ENCODE measurements around the gene SINHCAF.
"Not testable (repeated sequence)": the region's sequence is repeated elsewhere in the genome, so short reads cannot be mapped to it uniquely, and the experiment has no call there.

The SINHCAF gene, protein sequence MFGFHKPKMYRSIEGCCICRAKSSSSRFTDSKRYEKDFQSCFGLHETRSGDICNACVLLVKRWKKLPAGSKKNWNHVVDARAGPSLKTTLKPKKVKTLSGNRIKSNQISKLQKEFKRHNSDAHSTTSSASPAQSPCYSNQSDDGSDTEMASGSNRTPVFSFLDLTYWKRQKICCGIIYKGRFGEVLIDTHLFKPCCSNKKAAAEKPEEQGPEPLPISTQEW

DNA sequence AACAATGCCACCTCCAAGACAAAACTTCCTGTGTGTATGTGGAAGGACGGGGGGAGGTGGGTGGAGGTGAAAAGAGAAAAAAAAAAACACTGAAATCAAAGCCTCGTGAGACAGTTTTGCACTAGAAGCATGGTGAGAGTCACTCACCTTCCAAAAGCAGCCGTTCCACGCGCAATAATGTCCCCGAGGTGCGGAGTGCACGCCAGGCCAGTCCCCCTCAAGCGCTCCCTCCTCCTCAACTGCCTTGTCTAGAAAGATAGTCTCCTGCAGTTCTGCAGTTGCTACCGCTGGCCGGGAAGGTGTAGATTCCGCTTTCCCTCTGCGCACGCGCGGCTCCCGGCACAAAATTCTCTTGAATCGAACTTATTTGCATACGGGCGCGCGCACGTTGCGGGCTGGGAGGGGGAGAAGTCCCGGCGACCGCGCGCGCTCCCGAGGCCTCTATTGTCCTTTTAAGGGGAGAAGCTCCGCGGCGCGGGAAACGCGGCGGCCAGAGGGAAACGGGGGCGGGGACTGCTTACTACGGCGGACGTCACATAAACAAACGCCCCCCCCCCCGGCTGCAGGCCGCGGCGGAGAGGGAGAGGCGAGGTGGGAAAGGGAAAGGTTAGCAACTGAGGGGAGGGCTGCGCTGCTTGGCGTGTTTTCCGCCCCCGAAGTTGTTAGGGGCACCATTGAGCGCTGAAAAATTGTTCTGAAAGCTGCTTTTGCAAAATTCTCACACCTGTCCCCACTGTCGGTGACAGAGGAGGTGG is at the start of gene SINHCAF:
Gene SINHCAF (minus strand): TSS at position 274 of the 755 bp plus-strand sequence. CDS start 27,946 bp downstream, outside the sequence.
- peak; percentile 94 for DNase-seq (ENCODE audit: low read depth, low spot score)

DNA sequence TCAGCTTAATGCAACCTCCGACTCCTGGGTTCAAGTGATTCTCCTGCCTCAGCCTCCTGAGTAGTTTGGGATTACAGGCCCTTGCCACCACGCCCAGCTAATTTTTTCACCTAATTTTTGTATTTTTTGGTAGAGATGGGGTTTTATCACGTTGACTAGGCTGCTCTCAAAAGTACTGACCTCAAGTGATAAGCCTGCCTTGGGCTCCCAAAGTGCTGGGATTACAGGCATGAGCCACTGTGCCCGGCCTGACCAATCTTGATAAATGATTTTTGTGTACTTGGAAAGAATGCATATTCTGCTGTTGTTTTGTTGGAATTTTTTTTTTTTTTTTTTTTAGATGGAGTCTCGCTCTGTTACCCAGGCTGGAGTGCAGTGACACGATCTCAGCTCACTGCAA is 49.5 kb upstream of the SINHCAF start:
- not testable (repeated sequence) for DNase-seq (ENCODE audit: low read depth, low spot score)

DNA sequence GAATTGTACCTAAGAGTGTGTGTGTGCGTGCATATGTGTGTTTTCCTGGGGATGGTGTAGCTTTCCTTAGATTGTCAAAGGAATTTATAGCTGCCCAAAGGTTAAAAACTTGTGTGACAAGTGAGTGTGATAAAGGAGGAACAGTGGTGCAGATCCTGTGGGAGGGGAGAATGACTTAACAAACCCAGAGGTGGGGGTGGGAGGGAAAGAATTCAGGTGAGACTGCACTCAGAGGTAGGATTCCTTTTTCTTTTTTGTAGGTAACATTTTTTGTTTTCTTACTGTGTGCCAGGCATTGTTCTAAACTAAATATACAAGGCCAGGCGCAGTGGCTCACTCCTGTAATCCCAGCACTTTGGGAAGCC is 45.3 kb upstream of the SINHCAF start:
- DNase-seq (ENCODE audit: low read depth, low spot score), result no peak

DNA sequence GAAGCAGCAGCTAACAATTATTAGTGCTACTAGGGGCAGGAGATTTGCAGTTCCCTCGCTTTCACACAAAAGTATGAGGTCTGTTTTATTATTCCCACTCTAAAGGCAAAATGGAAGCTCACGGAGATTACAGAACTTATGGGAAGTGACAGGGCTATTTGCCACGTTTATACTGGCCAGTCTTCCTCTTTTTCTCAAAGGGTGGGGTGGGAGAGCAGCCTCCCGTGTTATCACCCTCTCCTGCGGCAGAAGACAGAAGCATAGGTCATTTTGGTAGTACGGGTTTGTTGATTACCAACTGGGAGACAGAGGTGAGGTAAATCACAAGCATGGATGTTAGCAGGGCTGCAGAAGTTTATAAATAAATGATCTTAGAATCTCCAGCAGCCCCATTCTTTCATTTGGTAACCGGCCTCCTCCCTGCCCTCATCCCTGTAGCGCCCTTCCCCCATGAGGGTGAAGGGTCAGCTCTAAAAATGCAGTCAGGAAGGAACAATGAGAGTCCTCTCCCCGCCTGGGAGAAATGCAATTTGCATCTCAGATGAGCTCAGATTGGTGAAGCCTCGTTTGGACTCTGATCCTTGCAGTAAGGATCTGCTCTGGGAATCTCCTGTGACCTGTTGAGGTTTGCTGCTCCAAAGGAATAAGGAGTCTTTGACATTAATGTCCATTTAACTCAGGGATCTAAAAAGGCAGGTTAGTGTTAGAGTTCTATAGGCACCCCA is 44.7 kb upstream of the SINHCAF start:
- DNase-seq (ENCODE audit: low read depth, low spot score), result peak; percentile 94

DNA sequence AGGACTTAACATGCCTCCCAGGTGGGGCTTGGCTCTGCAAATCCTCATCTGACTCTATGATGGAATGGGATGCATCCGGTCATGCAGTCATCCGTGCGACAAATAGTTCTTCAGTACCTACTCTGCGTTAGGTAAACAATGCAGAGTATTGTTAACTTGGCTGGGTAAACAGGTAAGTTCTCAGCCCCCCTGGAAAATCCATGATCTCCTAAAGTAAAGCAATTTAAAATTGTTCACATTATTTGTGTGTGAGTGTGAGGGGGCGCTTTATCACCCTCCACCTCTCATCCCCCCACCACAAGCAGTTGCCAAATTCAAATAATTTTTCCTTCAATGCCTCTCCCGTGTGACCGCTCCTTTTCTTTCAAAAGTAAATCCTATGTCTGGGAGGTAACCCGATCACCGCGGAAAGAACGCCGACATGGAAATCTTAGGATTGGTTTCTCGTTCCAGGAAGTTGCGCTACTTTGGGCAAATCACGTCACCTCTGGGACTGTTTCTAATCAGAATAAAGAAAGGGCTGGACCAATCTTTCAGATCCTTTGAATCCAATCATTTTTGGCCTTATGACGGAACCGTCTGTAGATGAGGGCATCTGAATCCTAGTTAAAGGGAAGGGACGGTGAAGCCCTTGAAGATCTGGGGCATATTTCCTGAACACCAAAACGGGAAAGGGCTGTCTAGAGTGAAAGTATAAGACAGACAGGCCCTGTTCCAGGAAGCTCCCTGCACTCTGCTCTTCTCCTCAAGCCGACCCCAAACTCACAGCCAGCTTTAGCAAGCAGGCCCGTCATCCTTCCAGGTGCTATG is 44.0 kb upstream of the SINHCAF start:
- DNase-seq (ENCODE audit: low read depth, low spot score), result no peak

DNA sequence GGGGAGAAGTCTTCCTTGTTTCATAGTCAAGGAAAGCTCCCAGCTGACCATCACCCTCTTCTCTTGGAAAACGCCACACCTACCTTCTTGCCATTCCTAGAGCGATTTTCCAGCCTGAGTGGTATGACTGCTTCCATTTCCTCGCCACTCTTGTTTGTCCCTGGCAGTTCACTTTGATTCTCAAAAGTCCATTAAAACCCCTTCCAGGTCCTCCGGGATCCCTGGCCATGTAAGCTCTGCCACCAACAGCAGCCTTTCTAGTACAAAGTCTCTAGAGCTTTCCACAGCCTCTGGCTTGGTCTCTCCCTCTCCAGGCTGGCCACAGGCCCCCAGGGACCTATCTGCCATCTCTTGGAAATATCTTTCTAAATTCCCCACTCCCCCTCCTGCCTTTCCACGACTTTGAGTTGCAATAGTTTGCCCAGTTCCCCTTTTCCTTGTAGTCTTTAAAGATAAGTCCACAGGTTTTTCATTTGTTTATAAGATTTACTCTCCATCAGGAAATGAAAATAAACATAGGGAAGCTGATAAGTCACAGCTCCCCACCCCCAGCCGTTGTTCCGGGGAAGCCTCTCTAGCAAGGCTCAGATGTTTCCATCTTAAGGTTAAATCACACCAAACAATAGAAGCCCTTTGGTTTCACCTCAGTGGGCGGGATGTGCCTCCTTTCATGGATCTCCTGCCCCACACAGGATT is 42.9 kb upstream of the SINHCAF start:
- DNase-seq (ENCODE audit: low read depth, low spot score), result no peak

DNA sequence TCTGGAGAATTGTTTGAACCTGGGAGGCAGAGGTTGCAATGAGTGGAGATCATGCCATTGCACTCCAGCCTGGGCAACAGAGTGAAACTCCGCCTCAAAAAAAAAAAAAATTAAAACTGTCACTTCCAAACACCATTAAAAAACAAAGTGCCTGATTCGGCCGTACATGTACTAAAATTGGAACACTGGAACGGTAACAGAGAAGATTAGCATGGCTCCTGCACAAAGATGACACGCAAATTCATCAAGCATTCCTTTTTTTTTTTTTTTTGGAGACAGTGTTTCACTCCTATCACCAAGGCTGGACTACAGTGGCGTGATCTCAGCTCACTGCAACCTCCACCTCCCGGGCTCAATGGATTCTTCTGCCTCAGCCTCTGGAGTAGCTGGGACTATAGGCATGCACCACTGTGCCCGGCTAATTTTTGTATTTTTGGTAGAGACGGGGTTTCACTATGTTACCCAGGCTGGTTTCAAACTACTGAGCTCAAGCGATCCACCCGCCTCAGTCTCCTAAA is 40.2 kb upstream of the SINHCAF start:
- DNase-seq (ENCODE audit: low read depth, low spot score), result no peak

DNA sequence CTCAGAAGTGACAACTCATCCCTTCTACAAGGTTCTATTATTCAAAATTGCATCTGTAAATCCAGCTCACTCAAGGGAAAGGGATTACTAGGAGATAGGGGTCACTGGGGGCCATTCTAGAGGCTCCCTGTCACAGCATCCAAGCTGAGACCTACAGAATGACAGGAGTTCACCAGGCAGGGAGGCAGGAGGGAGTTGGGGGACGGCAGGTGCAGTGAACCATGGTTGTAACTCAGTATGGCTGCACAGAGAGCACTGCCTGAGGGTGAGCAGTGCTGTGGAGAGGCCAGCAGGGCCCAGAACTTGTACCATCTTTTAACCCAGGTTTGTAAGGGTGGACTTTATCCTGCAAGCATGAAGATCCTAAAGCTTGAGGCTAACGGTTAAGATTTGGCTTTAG is 37.9 kb upstream of the SINHCAF start:
- DNase-seq (ENCODE audit: low read depth, low spot score), result no peak

DNA sequence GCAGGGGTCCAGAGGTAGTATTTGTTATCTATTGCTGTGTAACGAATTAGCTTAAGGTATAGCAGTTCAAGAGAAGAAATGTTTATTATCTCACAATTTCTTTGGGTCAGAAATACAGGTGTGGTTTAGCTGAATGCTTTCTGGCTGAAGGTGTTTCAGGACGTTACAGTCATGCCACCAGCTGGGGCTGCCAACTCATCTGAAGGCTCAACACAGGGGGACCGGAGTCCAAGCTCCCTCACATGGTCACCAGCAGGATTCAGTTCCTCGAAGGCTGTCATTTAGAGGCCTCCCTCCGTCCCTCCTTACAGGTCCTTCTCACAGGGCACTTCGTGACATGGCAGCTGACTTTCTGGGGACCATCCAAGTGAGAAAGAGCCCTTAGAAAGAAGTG is 37.5 kb upstream of the SINHCAF start:
- DNase-seq (ENCODE audit: low read depth, low spot score), result no peak

DNA sequence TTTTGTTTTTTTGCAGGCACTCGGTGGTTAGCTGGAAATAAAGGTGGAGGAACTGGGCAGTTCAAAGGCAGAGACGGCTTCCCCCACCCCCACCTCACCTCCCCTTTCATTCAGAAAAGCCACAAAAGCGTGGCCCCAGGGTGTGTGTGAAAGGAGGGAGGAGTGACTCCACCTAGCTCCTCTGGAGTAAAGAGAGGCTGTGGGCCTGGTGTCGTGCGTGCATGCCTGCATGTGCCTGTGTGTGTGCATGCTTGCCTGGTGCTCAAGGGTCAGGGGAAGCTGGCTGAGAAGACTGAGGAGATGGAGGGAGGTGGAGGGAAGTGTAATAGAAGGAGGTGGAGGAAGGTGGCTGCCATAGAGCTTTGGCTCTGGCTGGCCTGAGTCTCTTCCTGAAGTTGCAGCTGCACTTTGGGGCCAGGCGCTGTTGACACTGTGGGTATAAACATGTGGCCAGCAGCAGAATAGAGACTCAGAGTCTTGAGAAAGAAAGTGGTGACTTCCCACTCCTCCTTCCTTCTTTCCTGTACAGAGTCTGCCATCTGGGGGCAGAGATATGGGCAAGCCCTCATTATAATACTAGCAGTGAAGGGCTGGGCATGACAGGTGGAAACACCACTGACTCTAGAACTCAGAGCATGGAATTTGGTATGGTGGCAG is 36.9 kb upstream of the SINHCAF start:
- DNase-seq (ENCODE audit: low read depth, low spot score), result no peak

DNA sequence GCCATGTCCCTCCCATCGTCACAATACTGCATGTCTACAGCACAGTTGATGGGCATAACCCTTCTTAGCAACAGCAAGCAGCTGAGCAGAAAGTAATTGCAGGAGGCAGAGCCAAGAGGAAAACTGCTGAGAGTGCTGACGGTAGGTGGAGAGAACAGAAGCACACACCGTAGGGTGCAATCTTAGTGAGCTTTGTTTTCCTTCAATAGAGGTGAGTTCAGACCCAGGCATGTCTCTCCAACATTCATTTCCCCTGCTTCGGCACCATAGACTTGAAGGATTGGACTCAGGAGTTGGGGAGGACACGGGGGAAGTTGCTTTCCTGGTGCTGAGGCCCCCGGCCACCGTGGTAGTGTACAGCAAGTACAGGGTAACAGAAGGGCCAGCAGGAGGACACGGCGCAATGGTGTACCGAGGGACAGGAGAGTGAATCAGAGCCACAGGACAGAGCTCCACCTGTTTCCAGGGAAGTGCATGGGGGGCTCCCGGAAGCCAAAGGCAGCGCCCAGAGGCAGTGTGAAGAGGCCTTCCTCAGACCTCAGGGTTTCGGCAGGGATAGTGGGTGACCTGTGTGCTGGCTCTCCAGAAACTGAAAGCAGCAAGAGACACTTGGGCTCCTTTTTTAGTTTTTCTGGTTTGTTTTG is 36.3 kb upstream of the SINHCAF start:
- no peak for DNase-seq (ENCODE audit: low read depth, low spot score)

DNA sequence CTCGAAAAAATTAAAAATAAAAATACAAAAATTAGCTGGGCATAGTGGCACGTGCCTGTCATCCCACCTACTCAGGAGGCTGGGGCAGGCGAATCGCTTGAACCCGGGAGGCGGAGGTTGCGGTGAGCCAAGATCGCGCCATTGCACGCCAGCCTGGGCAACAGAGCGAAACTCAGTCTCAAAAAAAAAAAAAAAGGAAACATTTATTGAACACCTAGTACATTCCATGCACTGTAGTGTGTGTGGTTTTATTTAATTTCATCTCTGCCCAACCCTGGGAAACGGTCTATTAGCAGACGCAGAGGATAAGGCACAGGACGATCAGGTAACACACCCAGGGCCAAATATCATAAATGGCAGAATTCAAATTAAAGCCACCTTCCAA is 35.8 kb upstream of the SINHCAF start:
- no peak for DNase-seq (ENCODE audit: low read depth, low spot score)

DNA sequence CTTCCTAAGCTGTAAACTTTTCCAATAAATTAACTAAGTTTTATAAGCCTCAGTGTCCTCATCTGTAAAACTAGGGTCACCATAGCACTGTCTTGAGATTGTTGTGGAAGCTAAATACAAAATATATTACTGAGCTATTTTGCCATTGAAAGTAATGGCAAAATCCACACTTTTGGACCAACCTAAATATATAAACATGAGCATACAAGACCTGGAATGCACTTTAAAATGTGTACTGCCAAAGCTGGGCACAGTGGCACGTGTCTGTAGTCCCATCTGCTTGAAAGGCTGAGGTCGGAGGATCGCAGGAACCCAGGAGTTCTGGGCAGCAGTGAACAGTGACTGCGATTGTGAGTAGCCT is 29.8 kb upstream of the SINHCAF start:
- no peak for DNase-seq (ENCODE audit: low read depth, low spot score)

DNA sequence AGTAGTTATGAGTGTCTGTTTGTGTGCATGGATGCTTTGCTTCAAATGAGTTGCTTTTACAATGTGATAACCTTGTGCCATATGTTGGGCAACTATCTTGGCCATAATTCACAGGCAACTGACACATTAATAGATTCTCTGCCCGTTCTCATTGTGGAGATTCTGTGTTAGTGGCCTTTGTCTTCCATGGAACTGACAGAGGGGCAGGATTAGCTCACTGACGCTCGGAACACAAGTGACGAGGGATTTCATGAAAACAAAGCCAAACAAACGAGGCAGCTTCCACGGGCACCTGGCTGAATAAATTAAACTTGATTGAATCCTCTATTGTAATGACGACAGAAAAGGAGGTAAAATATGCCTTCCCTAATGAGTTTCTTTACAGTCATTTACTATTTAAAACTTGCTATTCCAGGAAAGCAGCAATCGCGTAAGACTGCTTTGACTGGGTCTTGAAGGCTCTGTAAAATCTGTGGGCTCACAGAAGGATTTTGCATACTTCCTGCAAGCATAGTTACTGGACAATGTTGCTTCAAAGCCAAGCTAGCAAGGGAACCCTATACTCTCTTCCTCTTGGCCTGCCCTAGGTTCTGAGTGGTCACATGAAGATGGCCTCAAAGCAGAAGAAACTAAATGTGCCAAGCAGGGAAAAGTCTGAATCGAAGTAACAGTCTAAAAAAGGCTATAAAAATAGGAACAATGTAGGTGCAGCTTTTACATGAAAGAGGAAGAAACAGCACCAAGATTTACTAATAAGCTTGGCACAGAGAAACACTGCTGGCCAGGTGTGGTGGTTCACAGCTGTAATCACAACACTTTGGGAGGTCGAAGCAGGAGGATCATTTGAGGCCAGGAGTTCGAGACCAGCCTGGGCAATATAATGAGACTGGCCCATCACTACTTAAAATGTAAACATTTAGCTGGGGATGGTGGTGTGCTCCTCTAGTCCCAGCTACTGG is 28.1 kb upstream of the SINHCAF start:
- DNase-seq (ENCODE audit: low read depth, low spot score), result no peak

DNA sequence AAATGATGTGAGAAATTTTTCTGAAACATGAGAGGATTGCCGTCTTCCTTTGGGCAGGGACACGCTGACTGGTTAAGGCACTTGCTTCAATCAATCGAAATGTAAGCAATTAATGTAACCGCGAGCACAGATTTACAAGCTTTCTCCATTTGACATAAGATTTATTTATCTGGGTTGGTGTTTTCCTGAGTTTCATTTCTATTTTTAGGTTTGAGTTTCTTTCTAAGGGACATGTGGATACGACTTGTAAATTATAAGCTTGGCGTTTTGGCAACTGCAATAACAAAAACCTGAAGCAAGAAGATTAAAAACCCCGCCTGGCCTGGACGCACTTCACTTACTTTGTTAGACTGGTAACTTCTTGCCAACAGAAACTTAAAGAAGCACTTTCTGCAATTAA is 20.3 kb upstream of the SINHCAF start:
- no peak for DNase-seq (ENCODE audit: low read depth, low spot score)

DNA sequence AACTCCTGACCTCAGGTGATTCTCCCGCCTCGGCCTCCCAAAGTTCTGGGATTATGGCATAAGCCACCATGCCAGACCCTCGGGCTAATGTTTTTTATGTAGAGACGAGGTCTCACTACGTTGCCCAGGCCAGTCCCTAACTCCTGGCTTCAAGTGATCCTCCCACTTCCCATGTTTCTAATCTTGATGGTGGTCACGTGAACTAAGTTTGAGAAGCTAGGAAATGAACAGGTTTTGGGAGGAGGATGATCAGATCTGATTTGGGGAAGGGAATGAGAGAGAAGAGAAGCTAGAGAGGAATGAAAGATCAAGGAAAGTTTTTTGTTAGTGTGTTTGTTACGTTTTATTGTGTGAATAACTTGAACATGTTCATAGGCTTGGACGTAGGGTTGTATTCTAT is 17.2 kb upstream of the SINHCAF start:
- DNase-seq (ENCODE audit: low read depth, low spot score), result no peak

DNA sequence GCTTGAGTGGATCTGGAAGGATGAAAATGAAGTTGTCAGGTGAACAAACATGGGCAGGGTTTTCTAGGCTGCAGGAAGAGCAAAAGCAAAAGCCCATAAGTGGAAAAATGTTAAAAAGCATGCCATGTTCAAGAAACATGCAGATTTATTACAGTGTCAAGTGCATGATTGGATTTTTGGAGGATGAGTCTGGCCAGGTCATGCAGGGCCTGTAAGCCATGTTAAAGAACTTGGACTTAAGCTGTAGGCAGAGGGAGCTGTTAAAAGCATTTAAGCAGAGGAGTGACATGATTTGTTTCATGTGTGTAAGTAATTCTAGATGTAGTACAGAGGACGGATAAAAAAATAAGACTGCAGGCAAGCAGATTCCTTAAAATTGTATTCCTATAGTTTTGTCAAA is 16.3 kb upstream of the SINHCAF start:
- no peak for DNase-seq (ENCODE audit: low read depth, low spot score)

DNA sequence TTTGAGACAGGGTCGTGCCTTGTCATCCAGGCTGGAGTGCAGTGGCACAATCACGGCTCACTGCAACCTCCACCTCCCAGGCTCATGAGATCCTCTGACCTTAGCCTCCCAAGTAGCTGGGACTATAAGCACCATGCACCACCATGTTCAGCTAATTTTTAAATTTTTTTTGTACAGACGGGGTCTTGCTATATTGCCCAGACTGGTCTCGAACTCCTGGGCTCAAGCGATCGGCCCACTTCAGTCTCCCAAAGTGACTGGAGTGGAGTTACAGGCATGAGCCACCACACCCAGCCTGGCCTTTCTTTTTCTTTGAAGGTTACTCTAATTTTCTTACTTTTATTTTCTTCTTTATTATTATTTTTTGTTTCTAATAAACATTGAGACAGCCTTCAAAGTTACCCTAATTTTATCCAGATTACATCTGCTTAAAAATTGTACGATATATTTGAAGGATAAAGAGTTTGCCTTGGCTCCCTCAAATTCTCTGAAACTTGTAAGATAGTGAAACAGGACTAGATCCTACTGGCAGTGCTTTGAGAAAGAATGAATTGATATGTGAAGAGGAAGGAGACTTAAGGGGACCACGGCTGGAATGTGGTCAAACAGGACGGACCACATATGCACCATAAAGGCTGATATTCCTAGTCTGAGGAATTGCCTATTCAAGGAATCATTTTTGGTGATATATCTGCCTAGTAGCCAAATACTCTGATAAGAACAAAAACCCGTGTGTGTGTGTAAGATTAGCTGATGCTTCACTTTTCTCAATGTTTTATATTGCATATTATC is 14.1 kb upstream of the SINHCAF start:
- peak; percentile 80 for DNase-seq (ENCODE audit: low read depth, low spot score)

All from iPS DF 19.7 (cell line).